ENCODE measurements around the gene TBC1D1.

TBC1D1 gene

GRCh38 chr4:38088321-38088720 is 197.4 kb downstream of the TBC1D1 start:
- H3K9me3 ChIP-seq (ENCODE audit: control insufficient read depth, insufficient read depth, low read depth, low read length) = no peaks in the 10 kb centered on the region
- no peaks in the 10 kb centered on the region for H3K4me1 ChIP-seq (ENCODE audit: control insufficient read depth, insufficient read depth, low read length)
- peaks cover 0 to 6% of the 10 kb centered on the region in 2 experiments; a peak in 1 of 3 replicates for H3K36me3 ChIP-seq (ENCODE audit: control insufficient read depth in 2 of 2, insufficient read depth in 1 of 2, low read length in 2 of 2)
- CTCF ChIA-PET = interaction anchor here (0.7 kb wide), 1 partner anchor 48 kb away, joined by 3 read pairs; no protein-coding TSS in a partner anchor
- no peak overlapping the region for H3K4me3 ChIP-seq (ENCODE audit: low read depth, low read length)
- H3K27ac ChIP-seq (ENCODE audit: extremely low read depth, low read depth, low read length) = no peak overlapping the region
- POLR2A ChIA-PET = no interaction called here
- TF ChIP-seq REPIN1 (tag by site-specific recombination; IDR thresholded peaks at IDR 0.05; ENCODE audit: low read depth) (no peak), ZNF549 (tag by site-specific recombination; IDR thresholded peaks at IDR 0.05) (no peak), ZFP3 (tag by site-specific recombination; IDR thresholded peaks at IDR 0.05; ENCODE audit: low read depth) (no peak), ZNF660 (tag by site-specific recombination; IDR thresholded peaks at IDR 0.05) (no peak), ZIC2 (tag by site-specific recombination; IDR thresholded peaks at IDR 0.05) (peak; percentile 24; the same call in 1 of the 2 replicates), ZNF211 (tag by site-specific recombination; IDR thresholded peaks at IDR 0.05; ENCODE audit: low read depth) (no peak), GLIS2 (tag by site-specific recombination; IDR thresholded peaks at IDR 0.05) (no peak)

- CTCF ChIA-PET = interaction anchor here (0.6 kb wide), 1 partner anchor 228 kb away, joined by 6 read pairs; no protein-coding TSS in a partner anchor
- Histone ChIP-seq H3K4me3 (ENCODE audit: low read depth, low read length) (no peak overlapping the region), H3K4me1 (ENCODE audit: control insufficient read depth, insufficient read depth, low read length) (no peaks in the 10 kb centered on the region), H3K9me3 (ENCODE audit: control insufficient read depth, insufficient read depth, low read depth, low read length) (no peaks in the 10 kb centered on the region), H3K27ac (ENCODE audit: extremely low read depth, low read depth, low read length) (no peak overlapping the region), H3K36me3 (ENCODE audit: control insufficient read depth in 2 of 2, insufficient read depth in 1 of 2, low read length in 2 of 2) (peaks cover 0 to 6% of the 10 kb centered on the region in 2 experiments; a peak in 1 of 3 replicates)
- TF ChIP-seq ZNF629 (tag by site-specific recombination; IDR thresholded peaks at IDR 0.05) (no peak), ELK4 (IDR thresholded peaks at IDR 0.05; ENCODE audit: borderline replicate concordance, low read depth, low read length) (no peak), KLF1 (tag by site-specific recombination; IDR thresholded peaks at IDR 0.05) (no peak), ZBTB44 (tag by site-specific recombination; IDR thresholded peaks at IDR 0.05) (no peak), GLI4 (tag by site-specific recombination; IDR thresholded peaks at IDR 0.05) (no peak), ZBTB1 (tag by site-specific recombination; IDR thresholded peaks at IDR 0.05) (no peak), ZNF76 (tag by site-specific recombination; IDR thresholded peaks at IDR 0.05; ENCODE audit: borderline replicate concordance, low read depth) (no peak), ZNF416 (tag by site-specific recombination; IDR thresholded peaks at IDR 0.05) (no peak), SCRT1 (tag by site-specific recombination; IDR thresholded peaks at IDR 0.05; ENCODE audit: borderline replicate concordance) (no peak), ZNF433 (tag by site-specific recombination; IDR thresholded peaks at IDR 0.05; ENCODE audit: low read depth) (no peak), ZNF701 (tag by site-specific recombination; IDR thresholded peaks at IDR 0.05) (no peak), ZNF274 (IDR thresholded peaks at IDR 0.05; ENCODE audit: low read length) (no peak), ZNF274 (tag by site-specific recombination; IDR thresholded peaks at IDR 0.05; ENCODE audit: borderline replicate concordance) (no peak)
- POLR2A ChIA-PET = no interaction called here
Observed at GRCh38 chr4:38089961-38090360, 199.1 kb downstream of the TBC1D1 start.

- ChIA-PET POLR2A (no interaction called here), CTCF (no interaction called here)
- TF ChIP-seq ZNF223 (tag by site-specific recombination; IDR thresholded peaks at IDR 0.05) (no peak), ZSCAN4 (tag by site-specific recombination; IDR thresholded peaks at IDR 0.05) (no peak), HOXC10 (CRISPR knock-in tag; IDR thresholded peaks at IDR 0.05) (no peak), ZNF398 (tag by site-specific recombination; IDR thresholded peaks at IDR 0.05) (no peak), ZNF501 (tag by site-specific recombination; IDR thresholded peaks at IDR 0.05) (no peak), ZBTB7A (tag by site-specific recombination; IDR thresholded peaks at IDR 0.05; ENCODE audit: low read depth) (no peak), ZNF211 (tag by site-specific recombination; IDR thresholded peaks at IDR 0.05; ENCODE audit: low read depth) (no peak)
- Histone ChIP-seq H3K4me1 (ENCODE audit: control insufficient read depth, insufficient read depth, low read length) (no peaks in the 10 kb centered on the region), H3K36me3 (ENCODE audit: control insufficient read depth in 2 of 2, insufficient read depth in 1 of 2, low read length in 2 of 2) (peaks cover 0 to 10% of the 10 kb centered on the region in 2 experiments; a peak in 1 of 3 replicates), H3K4me3 (ENCODE audit: low read depth, low read length) (no peak overlapping the region), H3K27ac (ENCODE audit: extremely low read depth, low read depth, low read length) (no peak overlapping the region), H3K9me3 (ENCODE audit: control insufficient read depth, insufficient read depth, low read depth, low read length) (no peaks in the 10 kb centered on the region)
Observed at GRCh38 chr4:38090455-38091246, 199.8 kb downstream of the TBC1D1 start.
